Activated T-cell treated with anti-CD3 and anti-CD28 coated beads, Interleukin-2, amount 50 U/mL, for 4 hours (primary cell): ENCODE results near the gene RBM4B. TPM values are rescaled to one million over a fixed set of nuclear protein-coding genes. Genes with fewer than 3 reads are reported as not detected.

Experiments
- ATAC-seq, 2 donors: fragments of 200-7000 bp; cut with Tn5 transposase; one replicate each; pipeline ENCODE4 v1.10.0; 2021
- DNase-seq: peaks from one replicate; pipeline ENCODE4 v3.0.0-alpha.2; 2020
- H3K27me3 Mint-ChIP-seq: one replicate; pipeline ENCODE4 v1.8.0; 2021; ENCODE audit warnings: low read depth, mixed read lengths
- H3K36me3 Mint-ChIP-seq: one replicate; pipeline ENCODE4 v1.8.0; 2022; ENCODE audit warnings: mixed read lengths; ENCODE audit not compliant: insufficient read depth
- H3K4me1 Mint-ChIP-seq: one replicate; pipeline ENCODE4 v1.8.0; 2021; ENCODE audit warnings: low read depth, mixed read lengths
- H3K4me3 Mint-ChIP-seq: one replicate; pipeline ENCODE4 v1.8.0; 2021; ENCODE audit warnings: mild to moderate bottlenecking, moderate library complexity, mixed read lengths
- H3K9me3 Mint-ChIP-seq: one replicate; pipeline ENCODE4 v1.8.0; 2021; ENCODE audit warnings: mixed read lengths
- total RNA-seq, 3 donors: library from RNA; stranded (reverse); gene quantifications; one replicate each; pipeline ENCODE4 v1.2.1, GENCODE V29; 2021

The RBM4B gene
- total RNA-seq, 3 donors from 2014 or later: 9.0 to 14.9 (median 12.5) TPM

DNA sequence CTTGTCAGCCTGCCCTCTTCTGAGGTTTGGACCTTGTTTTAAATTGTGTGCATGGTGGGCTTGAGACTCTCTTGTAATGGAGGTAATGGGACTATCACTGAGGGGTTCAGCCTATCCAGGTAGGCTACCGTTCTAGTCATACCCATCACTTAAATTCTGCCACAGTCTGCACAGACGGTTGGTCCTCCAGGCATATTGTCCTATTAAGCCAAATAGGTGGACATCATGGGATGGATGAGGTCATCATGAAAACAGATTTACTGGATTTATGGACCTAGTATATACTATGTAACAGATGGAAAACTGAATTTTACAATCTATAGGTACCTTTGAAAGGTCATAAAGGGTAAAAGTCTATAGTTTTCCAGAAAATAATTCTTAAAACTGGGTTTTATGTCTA is 48.3 kb downstream of the RBM4B start:
- H3K4me3 Mint-ChIP-seq: no peak overlapping the region
- H3K36me3 Mint-ChIP-seq: peaks cover 38% of the 10 kb centered on the region
- no peaks in the 10 kb centered on the region for H3K9me3 Mint-ChIP-seq
- peaks cover 43% of the 10 kb centered on the region for H3K4me1 Mint-ChIP-seq
- H3K27me3 Mint-ChIP-seq: no peaks in the 10 kb centered on the region
- ATAC-seq: no peak
- no peak for DNase-seq

DNA sequence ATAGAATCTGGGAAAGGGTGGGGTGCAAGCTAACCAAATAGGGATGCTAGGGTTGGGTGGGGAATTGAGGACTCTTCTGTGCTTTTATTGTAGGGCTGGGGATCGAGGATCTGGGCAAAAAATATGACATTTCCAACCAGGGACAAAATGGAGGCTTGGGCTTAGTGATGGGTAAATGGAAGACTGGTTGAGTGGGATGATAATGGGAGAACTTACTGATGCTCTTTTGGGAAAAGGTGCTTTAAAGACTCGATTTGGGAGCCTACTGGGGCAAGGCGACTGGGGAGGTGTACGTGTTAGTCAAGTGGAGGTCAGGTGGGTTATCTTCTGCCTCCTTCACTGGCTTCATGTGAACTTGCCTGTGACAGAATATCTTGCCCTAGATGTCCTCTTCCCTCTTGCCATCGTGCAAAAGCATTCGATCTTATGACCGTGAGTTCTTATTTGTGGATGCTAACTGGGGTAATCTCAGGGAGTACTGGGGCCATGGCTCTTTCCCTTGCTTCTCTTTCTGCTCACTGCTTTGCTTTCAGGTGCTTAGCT is 49.6 kb downstream of the RBM4B start:
- H3K27me3 Mint-ChIP-seq: no peaks in the 10 kb centered on the region
- peaks cover 51% of the 10 kb centered on the region for H3K4me1 Mint-ChIP-seq
- DNase-seq (no peak), ATAC-seq (no peak)
- no peaks in the 10 kb centered on the region for H3K9me3 Mint-ChIP-seq
- no peak overlapping the region for H3K4me3 Mint-ChIP-seq
- peaks cover 47% of the 10 kb centered on the region for H3K36me3 Mint-ChIP-seq

DNA sequence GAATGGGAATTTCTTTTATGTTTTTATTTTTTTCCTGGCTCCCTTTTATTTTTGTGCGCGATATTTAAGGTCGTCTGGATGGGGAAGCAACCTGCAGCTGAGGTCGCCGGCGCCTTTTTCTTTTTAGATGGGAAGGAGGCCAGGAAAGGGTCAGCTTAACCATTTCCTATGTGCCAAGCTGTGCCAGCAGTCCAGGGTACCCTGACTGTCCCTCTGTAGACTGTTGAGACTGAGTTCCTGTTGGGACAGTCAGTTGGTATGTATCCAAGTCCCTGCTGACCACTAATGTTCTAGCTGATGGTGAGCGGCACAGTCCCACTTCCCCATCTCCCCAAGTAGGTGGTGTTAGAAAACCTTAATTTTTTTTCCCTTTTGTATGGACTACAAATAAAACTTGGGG is 50.8 kb downstream of the RBM4B start:
- no peak for ATAC-seq
- H3K27me3 Mint-ChIP-seq: no peaks in the 10 kb centered on the region

DNA sequence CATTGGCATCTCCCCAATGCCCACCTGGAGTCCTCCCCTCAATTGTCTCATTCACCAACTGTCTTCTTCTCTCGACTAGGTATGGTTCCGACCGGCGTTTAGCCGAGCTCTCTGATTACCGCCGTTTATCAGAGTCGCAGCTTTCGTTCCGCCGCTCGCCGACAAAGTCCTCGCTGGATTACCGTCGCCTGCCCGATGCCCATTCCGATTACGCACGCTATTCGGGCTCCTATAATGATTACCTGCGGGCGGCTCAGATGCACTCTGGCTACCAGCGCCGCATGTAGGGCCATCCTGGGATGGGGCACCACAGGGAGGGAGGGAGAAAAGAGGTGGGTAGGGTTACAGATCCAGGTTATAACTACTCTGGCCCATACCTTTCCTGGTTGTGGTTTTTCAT is 51.3 kb downstream of the RBM4B start:
- Mint-ChIP-seq H3K27me3 (no peaks in the 10 kb centered on the region), H3K4me1 (peaks cover 62% of the 10 kb centered on the region), H3K9me3 (no peaks in the 10 kb centered on the region), H3K36me3 (peaks cover 58% of the 10 kb centered on the region), H3K4me3 (no peak overlapping the region)
- ATAC-seq: no peak
- no peak for DNase-seq

More for the DNA sequence above, 50.8 kb downstream of the RBM4B start:
- Mint-ChIP-seq H3K36me3 (peaks cover 54% of the 10 kb centered on the region), H3K9me3 (no peaks in the 10 kb centered on the region), H3K4me3 (no peak overlapping the region), H3K4me1 (peaks cover 58% of the 10 kb centered on the region)
- no peak for DNase-seq

DNA sequence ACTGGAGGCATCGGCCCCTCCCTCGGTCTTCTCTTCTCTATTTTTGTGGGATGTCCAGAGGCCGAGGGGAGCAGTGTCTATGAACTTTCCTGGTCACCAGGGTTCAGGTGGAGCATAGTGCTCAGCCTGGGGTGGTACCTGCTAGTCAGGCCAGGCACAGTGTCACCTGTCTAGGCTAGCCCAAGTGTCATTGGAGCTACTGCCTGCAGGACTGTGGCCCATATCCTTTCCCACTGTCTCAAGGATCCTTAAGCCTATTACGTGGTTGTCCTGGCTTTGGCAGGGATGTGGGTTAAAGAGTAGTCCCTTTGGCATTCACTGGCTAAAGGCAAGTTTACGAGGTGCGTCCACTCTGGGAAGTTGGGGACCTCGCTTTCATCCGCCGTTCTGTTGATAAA is 51.9 kb downstream of the RBM4B start:
- H3K4me1 Mint-ChIP-seq: peaks cover 67% of the 10 kb centered on the region
- ATAC-seq (peak in 1 of 2 donors; percentile 19), DNase-seq (no peak)
- H3K4me3 Mint-ChIP-seq: no peak overlapping the region
- peaks cover 61% of the 10 kb centered on the region for H3K36me3 Mint-ChIP-seq
- H3K9me3 Mint-ChIP-seq: no peaks in the 10 kb centered on the region
- H3K27me3 Mint-ChIP-seq: no peaks in the 10 kb centered on the region

DNA sequence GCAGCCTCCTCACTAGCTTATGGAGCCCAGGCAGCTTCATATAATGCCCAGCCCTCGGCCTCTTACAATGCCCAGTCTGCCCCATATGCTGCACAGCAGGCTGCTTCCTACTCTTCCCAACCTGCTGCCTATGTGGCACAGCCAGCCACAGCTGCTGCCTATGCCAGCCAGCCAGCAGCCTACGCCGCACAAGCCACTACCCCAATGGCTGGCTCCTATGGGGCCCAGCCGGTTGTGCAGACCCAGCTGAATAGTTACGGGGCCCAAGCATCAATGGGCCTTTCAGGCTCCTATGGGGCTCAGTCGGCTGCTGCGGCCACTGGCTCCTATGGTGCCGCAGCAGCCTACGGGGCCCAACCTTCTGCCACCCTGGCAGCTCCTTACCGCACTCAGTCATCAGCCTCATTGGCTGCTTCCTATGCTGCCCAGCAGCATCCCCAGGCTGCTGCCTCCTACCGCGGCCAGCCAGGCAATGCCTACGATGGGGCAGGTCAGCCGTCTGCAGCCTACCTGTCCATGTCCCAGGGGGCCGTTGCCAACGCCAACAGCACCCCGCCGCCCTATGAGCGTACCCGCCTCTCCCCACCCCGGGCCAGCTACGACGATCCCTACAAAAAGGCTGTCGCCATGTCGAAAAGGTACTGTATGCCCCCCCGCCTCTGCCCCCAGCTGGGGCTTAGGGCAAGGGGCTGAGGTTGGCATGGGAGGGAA is 52.5 kb downstream of the RBM4B start:
- Mint-ChIP-seq H3K27me3 (no peaks in the 10 kb centered on the region), H3K4me1 (peaks cover 70% of the 10 kb centered on the region)
- ATAC-seq: peak in 1 of 2 donors; percentile 9

DNA sequence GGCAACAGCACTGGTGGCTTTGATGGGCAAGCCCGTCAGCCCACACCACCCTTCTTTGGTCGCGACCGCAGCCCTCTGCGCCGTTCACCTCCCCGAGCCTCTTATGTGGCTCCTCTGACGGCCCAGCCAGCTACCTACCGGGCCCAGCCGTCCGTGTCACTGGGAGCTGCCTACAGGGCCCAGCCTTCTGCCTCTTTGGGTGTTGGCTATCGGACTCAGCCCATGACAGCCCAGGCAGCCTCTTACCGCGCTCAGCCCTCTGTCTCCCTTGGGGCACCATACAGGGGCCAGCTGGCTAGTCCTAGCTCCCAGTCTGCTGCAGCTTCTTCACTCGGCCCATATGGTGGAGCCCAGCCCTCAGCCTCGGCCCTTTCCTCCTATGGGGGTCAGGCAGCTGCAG is 53.2 kb downstream of the RBM4B start:
- DNase-seq (no peak), ATAC-seq (peak in 1 of 2 donors; percentile 12)
- H3K4me1 Mint-ChIP-seq: peaks cover 71% of the 10 kb centered on the region
- no peak overlapping the region for H3K4me3 Mint-ChIP-seq
- H3K27me3 Mint-ChIP-seq: no peaks in the 10 kb centered on the region
- H3K36me3 Mint-ChIP-seq: peaks cover 62% of the 10 kb centered on the region
- no peaks in the 10 kb centered on the region for H3K9me3 Mint-ChIP-seq

More for the DNA sequence above, 52.5 kb downstream of the RBM4B start:
- Mint-ChIP-seq H3K9me3 (no peaks in the 10 kb centered on the region), H3K36me3 (peaks cover 62% of the 10 kb centered on the region), H3K4me3 (no peak overlapping the region)
- no peak for DNase-seq

DNA sequence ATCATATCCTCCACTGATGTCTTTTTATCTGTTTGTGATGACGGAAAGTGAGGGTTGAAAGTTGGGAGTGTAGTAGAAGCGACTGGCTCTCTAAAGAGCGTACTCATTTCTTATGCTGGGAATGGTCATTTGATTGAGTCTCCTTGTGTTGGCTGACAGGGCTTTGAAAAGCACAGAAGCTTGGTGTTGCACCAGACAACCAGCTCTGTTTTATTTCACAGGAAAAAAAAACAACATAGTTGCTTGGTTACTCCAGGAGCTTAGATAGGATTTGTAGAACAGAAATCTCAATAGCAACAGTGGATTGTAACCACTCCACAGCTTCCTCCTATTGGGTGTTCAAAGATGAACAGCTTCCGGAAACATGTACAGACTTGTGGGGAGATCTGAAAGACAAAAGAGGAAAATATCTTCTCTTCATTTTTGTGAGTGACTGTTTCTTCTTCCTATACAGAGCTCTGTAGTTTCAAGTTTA is 58.6 kb downstream of the RBM4B start:
- H3K4me3 Mint-ChIP-seq: peak overlapping the region; percentile 98
- peaks cover 62% of the 10 kb centered on the region for H3K4me1 Mint-ChIP-seq
- ATAC-seq: no peak
- no peaks in the 10 kb centered on the region for H3K27me3 Mint-ChIP-seq
- H3K36me3 Mint-ChIP-seq: peaks cover 49% of the 10 kb centered on the region
- no peak for DNase-seq
- no peaks in the 10 kb centered on the region for H3K9me3 Mint-ChIP-seq

DNA sequence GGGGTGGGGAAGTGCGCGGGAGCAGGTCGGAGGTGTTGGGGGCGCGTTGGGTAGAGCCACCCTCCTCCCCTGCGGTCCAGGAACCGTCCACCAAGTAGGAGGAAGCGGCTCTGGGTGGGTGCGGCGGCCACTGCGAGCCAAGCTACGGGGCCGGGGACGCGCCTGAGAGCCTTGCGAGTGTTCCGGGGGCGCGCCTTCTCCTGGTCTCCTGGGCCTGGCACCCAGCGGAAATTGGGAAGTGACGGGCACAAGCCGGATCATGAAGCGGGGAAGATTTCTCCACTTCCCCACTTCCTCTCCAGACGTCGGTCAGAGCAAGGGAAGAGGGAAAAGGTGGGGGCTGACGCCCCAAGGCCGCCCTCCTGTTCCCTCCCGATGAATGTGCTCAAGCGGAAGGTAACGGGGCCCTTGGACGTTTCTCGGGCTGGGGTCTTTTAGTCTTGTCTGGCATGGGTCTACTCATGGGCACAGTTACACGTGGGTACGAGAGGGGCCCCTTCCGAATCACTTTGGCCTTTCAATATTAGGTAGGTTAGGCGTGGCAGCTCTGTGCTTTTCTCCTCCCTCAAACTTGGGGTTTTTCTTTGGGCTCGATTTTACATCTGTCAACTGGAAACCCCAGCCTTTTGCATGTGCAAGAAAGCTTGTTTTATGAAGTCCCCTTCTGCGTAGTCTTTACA is 60.4 kb downstream of the RBM4B start:
- peak overlapping the region; percentile 98 for H3K4me3 Mint-ChIP-seq
- H3K9me3 Mint-ChIP-seq: no peaks in the 10 kb centered on the region
- H3K27me3 Mint-ChIP-seq: no peaks in the 10 kb centered on the region
- ATAC-seq: no peak
- H3K4me1 Mint-ChIP-seq: peaks cover 44% of the 10 kb centered on the region
- no peak for DNase-seq
- peaks cover 32% of the 10 kb centered on the region for H3K36me3 Mint-ChIP-seq

DNA sequence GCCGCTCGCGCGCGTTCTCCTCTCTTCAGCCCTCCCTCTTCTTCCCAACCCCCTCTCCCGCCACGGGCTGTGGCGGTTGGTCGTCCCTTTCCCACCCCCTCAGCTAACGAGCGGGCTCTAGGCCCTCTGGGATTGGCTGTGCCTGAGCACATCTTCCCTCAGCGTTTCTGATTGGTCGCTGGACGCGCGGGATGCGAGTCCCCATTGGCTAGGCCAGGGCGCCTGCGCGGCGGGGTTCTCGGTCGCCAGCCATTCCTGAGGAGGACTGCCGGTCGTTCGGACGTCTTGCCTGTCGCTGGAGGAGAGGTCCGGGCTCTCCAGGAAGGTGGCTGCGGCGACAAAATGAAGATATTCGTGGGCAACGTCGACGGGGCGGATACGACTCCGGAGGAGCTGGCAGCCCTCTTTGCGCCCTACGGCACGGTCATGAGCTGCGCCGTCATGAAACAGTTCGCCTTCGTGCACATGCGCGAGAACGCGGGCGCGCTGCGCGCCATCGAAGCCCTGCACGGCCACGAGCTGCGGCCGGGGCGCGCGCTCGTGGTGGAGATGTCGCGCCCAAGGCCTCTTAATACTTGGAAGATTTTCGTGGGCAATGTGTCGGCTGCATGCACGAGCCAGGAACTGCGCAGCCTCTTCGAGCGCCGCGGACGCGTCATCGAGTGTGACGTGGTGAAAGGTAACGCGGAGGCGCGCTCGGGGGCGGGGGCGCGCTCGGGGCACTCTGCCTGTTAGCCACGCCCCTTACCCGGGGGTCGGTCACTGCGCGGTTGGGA is 61.1 kb downstream of the RBM4B start, which contains the start of gene RBM14:
RBM14 (plus strand) TSS at position 252 of the 776 bp plus-strand sequence; CDS start at position 343, 91 bp downstream.
- H3K27me3 Mint-ChIP-seq: no peaks in the 10 kb centered on the region
- peaks cover 29% of the 10 kb centered on the region for H3K36me3 Mint-ChIP-seq
- no peaks in the 10 kb centered on the region for H3K9me3 Mint-ChIP-seq
- ATAC-seq: peak; percentile 94 to 95
- peak; percentile 96 for DNase-seq
- H3K4me1 Mint-ChIP-seq: peaks cover 38% of the 10 kb centered on the region
- peak within 1 kb of the TSS; percentile 98 for H3K4me3 Mint-ChIP-seq

Other genes starting within 250 kb of the RBM4B start
- 100 to 1,000 TPM; 124 to 141 (median 129) TPM for gene MRPL11, start 239.0 kb downstream of the RBM4B start, total RNA-seq
- 1 to 10 TPM; 4.9 to 8.5 (median 7.8) TPM for gene PELI3, start 211.0 kb downstream of the RBM4B start, total RNA-seq
- 100 to 1,000 TPM; 123 to 142 (median 132) TPM for gene DPP3, start 197.5 kb downstream of the RBM4B start, total RNA-seq
- 10 to 100 TPM; 13.1 to 13.8 (median 13.6) TPM for gene BBS1, start 167.3 kb downstream of the RBM4B start, total RNA-seq
- gene ZDHHC24, start 131.8 kb downstream of the RBM4B start, total RNA-seq: 1 to 10 TPM; 6.3 to 7.3 (median 6.4) TPM
- gene ACTN3, start 131.0 kb downstream of the RBM4B start, total RNA-seq: under 1 TPM in 2 of 3 donors, not detected in 1; 0.08 to 0.18 TPM
- gene CTSF, start 109.3 kb downstream of the RBM4B start, total RNA-seq: under 1 TPM; 0.33 to 0.89 (median 0.63) TPM
- under 1 TPM; 0.08 to 0.16 (median 0.13) TPM for gene CCDC87, start 84.8 kb downstream of the RBM4B start, total RNA-seq
- 10 to 100 TPM; 24.5 to 25.3 (median 25.1) TPM for gene CCS, start 84.7 kb downstream of the RBM4B start, total RNA-seq
- 100 to 1,000 TPM; 201 to 223 (median 206) TPM for gene RBM14, start 61.3 kb downstream of the RBM4B start, total RNA-seq
- 100 to 1,000 TPM; 135 to 150 (median 138) TPM for gene RBM4, start 39.2 kb downstream of the RBM4B start, total RNA-seq
- gene SPTBN2, start 51.3 kb upstream of the RBM4B start, total RNA-seq: under 1 TPM; 0.81 to 0.92 (median 0.82) TPM
- 10 to 100 TPM; 42.7 to 45.0 (median 43.5) TPM for gene RCE1, start 165.6 kb upstream of the RBM4B start, total RNA-seq
- 10 to 100 TPM; 26.7 to 39.9 (median 28.8) TPM for gene LRFN4, start 179.2 kb upstream of the RBM4B start, total RNA-seq